ENCODE measurements around the gene AP5Z1.

The AP5Z1 gene

DNA sequence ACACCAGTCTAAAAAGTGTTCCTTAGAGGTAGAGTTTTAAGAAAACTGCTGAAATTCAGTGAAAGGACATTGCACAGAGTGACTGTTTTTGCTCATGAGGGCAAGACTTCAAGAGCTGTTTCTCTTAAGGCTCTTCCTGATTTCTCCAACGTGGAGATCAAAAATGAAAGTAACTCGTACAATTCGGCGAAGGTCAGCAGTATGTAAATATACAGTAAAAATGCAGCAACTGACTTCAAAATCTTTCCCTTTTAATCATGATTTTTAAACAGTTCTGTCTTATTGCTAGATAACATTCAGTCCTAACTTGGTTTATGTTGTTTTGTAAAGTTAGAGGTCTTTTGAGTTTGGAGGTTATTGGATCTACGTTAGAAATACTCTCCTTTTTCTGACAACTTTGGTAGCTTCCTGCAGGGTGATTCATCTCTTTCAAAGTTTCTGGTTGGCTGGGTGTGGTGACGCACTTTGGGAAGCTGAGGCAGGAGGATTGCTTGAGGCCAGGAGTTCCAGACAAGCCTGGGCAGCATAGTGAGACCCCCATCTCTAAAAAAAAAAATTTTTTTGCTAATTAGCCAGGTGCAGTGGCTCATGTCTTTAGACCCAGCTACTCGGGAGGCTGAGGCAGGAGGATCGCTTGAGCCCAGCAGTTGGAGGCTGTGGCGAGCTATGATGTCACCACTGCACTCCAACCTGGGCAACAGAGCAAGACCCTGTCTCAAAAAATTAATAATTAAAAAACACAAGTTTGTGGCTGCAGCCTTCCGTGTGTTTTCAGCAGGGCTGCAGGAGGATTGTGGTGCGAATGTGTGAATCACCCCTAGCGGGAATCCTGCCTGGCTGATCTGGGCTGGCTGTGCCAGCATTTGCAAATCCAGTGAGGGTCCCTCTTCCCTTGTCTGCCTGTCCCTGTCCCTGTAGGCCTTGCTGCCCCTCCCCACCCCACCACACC, 29.2 kb upstream of the AP5Z1 start:
- no peak for DNase-seq (ENCODE audit: low read depth in 2 of 2)

DNA sequence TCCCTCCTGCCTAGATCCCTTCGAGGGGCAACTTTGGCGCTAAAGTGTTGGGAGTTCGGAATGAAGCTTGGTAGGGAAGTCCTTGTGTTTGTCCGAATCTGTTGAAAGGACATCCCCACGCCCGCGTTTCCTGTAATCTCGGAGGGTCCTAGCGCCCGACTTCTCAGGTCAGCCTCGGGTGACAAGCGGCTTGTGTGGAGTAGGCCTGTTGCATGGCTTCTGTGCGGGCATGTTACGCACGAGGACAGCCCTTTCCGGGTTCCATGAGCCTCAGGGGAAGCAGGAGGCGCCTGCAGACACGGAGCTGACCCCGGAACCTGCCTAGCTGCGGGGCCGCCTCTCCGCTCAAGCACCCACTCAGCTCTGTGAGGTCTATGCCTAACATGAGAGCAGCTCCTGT, 28.4 kb upstream of the AP5Z1 start:
- DNase-seq (ENCODE audit: low read depth in 2 of 2) = no peak

DNA sequence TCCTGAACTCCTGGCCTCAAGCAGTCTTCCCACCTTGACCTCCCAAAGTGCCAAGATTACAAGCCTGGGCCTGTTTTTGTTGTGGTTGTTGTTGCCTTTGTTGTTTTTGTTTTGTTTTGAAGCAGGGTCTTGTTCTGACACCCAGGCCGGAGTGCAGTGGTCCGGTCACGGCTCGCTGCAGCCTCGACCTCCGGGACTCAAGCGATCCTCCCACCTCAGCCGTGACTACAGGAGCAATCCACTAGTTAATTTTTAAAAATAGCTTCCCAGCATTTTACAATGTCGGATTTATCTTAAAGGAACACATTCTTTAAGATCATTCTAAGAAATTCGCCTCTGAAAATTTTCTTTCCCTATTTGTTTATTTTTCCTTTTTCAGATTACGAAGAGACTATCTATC, 27.7 kb upstream of the AP5Z1 start:
- no peak for DNase-seq (ENCODE audit: low read depth in 2 of 2)

DNA sequence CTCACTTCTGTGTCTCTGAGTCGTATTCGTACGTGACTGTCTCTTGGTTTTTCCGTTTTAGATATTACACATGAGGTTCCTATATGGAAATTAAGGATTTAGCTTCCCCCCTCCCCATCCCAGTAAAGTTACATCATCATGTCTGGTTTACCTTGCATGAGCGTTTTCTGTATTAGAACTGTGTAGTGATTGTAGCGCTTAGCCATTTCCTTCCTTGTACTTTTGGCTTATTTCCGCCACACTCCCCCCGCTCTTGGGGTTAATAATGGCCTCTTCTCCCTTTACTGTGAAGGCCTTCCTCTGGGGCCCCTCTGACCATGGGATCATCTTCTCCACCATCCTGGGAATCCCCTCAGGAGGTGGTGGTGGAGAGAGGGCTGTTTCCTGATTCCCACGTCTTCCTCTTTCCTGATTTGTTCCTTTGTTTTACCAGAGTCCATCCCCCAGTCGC, 27.2 kb upstream of the AP5Z1 start:
- no peak for DNase-seq (ENCODE audit: low read depth in 2 of 2)

DNA sequence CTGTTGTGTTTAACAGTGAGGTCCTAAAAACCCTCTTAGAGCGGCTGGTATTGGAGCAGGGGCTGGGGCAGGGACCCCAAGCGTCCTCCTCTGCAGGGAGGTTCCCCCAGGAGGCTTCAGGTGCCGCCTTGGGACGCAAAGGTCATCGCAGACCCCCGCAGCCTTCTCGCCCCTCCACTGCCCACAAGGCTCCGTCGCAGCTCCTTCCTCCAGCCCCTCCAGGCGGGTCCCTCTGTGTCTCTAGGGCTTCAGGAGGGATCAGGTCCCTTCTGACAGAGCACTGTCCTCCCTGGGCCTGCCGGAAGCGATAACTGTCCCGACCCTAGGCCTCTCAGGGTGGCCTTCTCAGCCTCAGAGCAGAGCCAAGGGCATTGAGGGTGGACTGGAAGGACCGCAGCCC, 26.1 kb upstream of the AP5Z1 start:
- DNase-seq (ENCODE audit: low read depth in 2 of 2) = no peak

DNA sequence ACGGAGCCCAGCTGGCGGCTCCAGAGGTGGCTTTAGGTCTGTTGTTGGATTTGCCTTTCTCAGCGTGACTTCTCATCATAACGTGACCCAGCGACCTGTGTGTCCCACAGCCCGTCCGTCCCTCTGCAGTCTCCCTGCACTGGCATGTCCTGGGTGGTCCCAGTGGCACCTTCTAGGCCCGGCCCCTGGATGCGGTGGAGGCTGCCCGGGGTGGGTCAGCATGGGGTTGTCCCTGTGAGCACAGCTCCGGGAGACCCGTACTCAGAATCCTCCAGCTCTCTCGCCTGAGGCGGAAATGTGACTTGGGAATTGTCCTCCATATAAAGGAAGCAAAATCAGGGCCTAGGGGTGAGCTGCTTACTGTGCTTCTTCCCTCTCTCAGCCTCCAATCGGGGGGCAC, 25.6 kb upstream of the AP5Z1 start:
- no peak for DNase-seq (ENCODE audit: low read depth in 2 of 2)

DNA sequence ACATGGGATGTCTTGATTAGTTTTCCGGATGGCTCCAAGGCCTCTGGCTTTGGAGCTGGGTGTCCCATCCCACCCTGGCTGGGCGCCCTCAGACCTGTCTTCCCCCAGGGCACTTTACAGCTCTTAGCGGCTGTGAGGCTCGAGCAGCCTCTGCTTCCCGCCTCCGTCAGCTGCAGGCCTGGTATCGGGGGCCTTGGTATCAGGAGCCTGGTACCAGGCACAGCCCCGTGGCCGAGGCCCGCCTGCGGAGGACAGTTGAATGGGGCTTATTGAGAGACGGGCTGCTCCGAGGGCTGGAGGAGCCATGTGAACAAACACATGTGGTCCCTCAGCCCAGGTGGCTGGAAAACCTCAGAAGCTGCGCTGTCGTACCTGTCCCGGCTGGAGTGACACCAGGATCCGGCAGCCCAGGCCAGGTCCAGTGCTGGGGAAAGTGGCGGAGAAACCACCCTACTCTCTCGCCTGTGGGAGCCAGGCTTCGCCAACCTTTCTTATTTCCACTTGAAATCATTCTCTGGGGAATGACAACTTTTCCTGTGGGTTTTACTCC, 23.9 kb upstream of the AP5Z1 start:
- DNase-seq (ENCODE audit: low read depth in 2 of 2) = no peak

DNA sequence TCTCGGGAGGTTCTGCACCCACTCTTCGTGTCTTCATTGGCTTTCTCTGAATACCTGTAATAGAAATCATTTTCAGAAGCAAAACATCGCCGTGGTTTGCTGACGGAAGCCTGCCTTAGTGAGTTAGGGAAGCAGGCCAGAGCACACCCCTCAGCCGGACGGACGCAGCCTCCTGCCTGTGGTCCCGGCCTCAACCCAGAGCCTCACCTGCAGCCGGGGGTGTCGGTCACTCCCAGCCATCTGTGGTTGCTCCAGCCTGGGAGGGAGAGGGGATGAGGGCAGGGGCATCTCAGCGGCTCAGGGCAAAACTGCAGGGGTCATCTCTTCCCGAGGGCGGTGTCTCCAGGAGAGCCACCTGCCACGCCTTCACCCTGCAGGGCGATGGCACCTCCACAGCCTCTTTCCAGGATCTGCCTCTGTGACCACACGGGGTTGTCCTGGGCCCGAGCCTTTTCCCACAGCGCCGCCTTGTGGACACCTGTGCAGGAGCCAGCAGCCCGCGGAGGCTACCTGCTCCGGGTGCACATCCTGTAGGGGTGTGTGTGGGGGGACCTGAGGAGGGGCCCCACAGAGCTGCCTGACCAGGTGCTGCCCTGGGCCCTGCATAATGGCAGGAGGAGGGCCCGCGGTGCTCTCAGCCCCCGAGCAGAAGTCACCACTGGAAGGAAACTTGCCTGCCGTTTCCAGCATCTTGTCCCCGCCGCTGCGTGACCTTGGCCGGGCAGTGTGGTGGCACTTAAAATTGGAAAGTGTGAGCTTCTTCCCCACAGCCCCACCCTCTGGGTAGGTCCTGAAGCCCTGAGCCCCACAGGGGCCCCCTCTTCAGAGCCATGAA, 21.6 kb upstream of the AP5Z1 start:
- peak; percentile 63 to 80 for DNase-seq (ENCODE audit: low read depth in 2 of 2)

DNA sequence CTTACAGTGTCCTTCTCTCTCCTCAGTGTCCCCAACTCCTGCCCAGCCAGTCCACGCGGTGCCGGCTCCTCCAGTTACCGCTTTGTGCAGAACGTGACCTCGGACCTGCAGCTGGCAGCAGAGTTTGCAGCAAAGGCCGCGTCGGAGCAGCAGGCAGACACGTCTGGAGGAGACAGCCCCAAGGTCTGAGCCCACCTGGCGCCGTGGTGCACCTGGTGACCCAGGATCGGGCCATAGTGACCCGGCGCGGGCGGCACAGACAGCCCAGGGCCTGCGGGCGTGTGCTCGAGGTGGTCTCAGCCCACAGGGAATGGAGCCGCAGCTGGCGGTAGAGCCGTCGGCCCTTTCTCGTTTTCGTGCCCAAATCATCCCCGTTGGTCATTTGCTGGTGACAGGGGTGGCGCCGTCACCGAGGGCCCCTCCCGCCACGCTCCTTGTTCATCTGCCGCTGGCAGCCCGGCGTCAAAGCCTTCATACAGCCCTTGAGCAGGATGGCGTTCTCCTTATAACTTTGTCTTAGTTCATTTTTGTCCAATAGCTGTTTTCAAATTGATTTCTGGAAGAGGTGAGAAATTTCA, 20.9 kb upstream of the AP5Z1 start:
- DNase-seq (ENCODE audit: low read depth in 2 of 2) = no peak

DNA sequence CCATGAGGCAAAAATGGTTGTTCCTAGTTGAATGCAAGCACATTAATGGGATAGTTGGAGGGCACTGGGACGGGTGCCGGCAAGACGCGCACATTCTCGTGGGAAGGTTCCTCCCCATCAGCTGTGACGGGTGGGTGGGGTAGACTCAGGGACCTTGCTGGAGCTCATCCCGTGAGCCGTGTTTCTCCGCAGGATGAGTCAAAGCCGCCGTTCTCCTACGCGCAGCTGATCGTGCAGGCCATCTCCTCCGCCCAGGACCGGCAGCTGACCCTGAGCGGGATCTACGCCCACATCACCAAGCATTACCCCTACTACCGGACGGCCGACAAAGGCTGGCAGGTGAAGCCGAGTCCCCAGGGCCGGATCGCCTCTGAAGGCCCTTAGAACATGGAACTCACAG, 20.4 kb upstream of the AP5Z1 start:
- DNase-seq (ENCODE audit: low read depth in 2 of 2) = no peak

DNA sequence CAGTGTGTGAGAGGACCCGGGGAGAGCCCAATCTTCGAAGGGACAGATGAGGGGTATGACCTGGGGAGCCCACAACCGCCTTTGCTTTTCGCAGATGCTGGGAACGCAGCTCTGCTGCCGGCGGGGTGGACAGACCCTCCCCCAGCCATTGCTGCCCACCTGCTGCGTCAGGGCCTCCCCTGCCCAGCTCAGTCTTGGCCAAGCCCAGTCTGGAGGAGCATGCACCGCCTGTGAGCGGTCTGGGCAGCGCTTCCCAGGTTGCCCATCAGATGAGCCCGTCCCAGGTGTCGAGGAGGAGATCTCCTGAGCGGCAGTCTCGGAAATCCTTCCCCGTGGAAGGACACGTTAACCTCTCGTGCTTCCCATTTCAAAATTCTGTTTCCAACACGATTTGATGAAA, 17.3 kb upstream of the AP5Z1 start:
- DNase-seq (ENCODE audit: low read depth in 2 of 2) = no peak

DNA sequence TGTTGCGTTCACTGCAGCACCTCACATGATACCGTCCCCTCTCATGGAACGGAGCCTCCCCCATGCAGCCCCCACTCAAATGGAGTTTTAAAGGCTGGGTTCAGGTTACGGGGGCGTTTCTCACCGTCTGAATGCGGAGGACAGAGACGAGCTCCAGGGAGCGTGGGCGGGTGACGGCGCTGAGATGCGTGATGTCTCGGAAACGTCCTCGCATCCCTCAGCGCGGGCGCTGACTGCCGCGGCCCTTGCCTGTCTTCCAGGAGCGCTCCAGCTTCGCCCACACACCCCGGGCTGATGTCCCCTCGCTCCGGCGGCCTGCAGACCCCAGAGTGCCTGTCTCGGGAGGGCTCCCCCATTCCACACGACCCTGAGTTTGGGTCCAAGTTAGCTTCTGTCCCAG, 16.6 kb upstream of the AP5Z1 start:
- no peak for DNase-seq (ENCODE audit: low read depth in 2 of 2)

DNA sequence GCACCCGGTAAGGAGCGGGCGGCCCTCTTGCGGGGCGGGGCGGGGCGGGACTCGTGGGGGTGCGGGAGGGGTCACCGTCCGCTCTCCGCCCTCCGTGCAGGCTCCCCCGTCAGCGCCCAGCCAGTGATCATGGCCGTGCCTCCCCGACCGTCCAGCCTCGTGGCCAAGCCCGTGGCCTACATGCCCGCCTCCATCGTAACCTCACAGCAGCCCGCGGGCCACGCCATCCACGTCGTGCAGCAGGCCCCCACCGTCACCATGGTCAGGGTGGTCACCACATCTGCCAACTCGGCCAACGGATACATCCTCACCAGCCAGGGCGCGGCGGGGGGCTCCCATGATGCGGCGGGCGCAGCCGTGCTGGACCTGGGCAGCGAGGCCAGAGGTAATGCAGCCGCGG, 16.2 kb upstream of the AP5Z1 start:
- no peak for DNase-seq (ENCODE audit: low read depth in 2 of 2)

DNA sequence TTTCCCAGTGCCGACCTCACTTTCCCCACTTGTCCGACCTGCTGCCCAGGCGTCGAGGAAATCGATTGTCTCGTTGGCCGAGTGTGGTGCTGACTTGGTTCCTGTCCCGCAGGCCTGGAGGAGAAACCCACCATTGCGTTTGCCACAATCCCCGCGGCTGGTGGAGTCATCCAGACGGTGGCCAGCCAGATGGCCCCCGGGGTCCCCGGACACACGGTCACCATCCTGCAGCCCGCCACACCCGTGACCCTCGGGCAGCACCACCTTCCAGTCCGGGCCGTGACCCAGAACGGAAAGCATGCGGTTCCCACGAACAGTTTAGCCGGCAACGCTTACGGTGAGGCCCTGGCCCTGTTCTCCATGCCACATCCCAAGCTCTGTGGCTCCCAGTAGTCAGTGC, 14.5 kb upstream of the AP5Z1 start:
- no peak for DNase-seq (ENCODE audit: low read depth in 2 of 2)

DNA sequence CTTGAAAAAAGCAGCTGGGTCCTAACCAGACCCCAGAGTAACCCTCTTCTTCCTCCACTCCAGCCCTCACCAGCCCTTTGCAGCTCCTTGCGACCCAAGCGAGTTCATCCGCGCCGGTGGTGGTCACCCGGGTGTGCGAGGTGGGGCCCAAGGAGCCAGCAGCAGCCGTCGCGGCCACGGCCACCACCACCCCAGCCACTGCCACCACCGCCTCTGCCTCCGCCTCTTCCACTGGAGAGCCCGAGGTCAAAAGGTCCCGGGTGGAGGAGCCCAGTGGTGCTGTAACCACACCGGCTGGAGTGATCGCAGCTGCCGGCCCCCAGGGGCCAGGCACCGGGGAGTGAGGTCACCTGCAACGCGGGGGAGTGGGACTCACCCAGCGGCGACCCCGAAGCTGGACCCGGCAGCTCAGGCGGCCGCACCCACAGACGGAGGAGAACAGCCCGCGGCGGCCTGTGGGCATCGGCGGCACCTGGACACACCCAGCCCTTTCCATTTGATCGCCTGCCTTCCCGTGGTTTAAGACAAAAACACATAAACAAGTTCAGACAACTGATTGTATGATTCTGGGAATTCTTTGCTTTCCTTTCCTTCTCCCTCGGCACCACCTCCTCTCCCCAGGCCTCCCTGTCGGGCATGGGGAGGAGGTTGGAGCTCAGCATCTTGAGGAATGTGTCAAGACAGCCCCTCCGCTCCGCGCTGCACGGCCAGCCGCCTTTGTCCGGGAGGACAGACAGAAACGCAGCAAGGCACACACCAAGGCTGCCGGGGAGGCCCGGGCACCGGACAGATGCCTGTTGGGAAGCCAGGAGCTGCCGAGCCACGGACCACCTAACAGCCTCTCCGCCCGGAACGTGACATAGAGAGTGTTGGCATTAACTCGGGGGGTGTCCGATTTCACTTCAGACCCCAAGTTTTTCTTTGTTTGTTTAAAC, 13.0 kb upstream of the AP5Z1 start:
- DNase-seq (ENCODE audit: low read depth in 2 of 2) = no peak

DNA sequence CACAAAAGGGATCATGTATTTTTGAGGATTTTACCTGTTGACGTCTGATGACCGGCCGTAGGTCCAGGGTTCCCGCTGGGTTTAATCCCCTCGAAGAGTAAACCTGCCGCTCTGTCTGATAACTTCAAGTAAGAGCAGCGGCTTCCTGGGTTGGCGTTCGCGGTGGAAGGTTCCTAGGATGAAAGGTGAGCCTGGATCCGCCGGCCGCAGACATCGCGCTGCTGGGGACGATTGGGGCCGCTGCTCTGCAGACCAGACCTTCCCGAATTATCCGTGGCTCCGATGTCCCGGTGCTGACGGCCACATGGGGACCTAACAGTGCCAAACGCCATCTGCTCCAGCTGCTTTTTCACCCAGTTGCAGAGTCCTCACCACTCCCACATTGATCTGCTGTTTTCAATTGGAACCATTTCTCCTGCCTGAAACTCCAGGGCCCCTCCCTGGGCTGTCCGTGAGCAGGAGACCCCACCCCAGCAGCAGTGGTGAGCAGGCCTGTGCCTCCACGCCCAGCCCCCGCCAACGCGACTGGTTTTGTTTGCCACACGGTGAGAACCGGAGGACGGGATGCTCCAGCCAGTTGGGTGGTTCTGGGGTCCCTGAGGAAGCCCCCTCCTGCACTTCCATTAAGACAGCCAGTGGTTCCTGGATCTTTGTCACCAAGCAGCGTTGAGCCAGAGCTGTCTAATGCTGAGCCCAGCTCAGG, 12.2 kb upstream of the AP5Z1 start:
- DNase-seq (ENCODE audit: low read depth in 2 of 2) = no peak

DNA sequence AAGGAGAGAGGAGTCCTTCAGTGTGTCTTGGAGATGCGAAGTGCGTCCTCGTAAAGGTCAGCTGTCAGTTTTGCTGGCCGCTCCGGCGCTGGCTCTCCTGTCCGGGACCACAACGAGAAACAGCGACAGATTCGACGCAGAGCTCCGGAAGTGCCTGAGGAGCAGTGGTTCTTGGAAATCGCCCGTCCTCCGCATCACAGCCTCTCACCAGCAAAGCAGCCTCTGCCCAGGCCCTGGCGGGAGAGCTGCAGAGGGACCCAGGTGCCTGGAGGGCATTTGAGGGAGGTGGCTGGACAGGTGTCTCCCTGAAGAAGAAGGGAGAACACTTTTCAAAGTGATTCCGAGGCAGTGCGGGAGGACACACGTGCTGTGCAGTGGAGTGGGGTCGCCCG, 11.6 kb upstream of the AP5Z1 start:
- no peak for DNase-seq (ENCODE audit: low read depth in 2 of 2)

DNA sequence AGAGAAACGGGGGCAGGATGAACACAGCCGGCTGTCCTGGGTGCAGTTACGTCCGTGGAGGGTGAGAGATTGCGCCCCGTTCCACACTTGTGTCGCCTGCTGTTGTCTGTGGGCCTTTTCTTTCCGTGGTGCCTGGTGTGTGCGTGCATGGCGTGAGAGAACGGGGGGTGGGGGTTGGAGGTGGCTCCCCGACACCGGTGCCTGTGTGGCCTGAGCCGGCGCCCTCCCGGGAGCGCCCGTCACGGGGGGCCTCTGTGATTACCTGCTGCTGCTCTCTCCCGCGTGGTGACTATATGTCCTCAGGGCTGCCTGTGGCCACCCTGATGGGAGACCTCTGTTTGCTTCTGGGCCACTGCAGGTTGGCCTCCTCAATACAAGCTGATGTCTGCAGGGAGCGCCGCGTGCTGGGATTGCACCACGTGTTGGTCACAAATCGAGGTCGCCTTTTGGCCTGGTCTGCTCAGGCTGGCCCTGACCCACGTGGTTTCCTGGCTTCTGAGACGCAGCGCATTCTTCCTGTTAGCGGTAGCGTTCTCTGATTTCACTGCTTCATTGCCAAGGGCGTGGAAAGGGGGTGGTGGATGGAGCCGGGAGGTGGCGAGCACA, 10.9 kb upstream of the AP5Z1 start:
- DNase-seq (ENCODE audit: low read depth in 2 of 2) = no peak

DNA sequence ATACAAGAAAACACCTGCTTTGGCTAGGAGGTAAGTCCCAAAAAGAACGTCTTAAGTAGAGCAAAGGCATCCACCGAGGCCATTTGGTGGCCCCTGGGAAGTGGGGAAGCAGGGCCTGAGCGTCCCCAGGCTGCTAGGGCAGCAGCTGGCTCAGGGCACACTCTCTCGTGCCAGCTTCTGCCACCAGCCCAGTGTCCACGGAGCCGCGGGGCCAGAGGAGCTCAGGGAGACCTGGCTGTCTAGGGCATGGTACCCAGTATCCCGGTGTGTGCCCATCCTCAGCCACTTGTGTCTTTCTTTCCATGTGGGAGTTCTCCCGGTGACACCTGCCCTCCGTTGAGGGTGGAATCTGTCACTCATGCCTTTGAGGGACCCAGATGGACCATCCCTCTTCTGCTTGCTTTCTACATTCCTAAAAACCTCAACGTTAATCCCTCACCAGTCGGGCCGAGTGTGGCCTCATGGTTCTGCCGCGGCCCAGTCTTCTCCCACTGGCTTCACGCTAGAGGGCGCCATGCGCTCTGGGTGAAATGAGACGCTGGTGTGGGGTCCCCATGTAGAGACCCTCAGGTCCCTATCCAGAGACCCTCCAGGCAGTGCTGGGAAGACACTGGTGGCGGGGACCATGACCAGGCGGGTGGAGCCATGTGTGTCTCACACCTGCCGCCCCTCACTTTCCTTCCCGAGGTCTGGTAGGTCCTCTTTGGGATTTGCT, 9.5 kb upstream of the AP5Z1 start:
- DNase-seq (ENCODE audit: low read depth in 2 of 2) = no peak

All from stimulated activated CD4-positive, alpha-beta T cell treated with anti-CD3 and anti-CD28 coated beads, Interleukin-12 subunit alpha, Interleukin-12 subunit beta, amount 100 ng/mL, for 24 hours (primary cell).